HepG2 (cell line): ENCODE data around the gene FUT6. TPM values are rescaled to one million over a fixed set of nuclear protein-coding genes. Genes with fewer than 3 reads are reported as not detected.

ENCODE experiments used
- ELF4 ChIP-seq: sonication (generic); formaldehyde crosslinking; IDR thresholded peaks from 2 replicates; pipeline ENCODE4 v1.5.0; 2020; ENCODE audit warnings: missing genetic modification reagents, mild to moderate bottlenecking, moderate library complexity, borderline replicate concordance
- GMEB1 ChIP-seq: sonication (generic); formaldehyde crosslinking; IDR thresholded peaks from 2 replicates; pipeline ENCODE4 v1.5.1; 2020; ENCODE audit warnings: missing genetic modification reagents, mild to moderate bottlenecking, borderline replicate concordance
- KAT2B ChIP-seq: fragments of 150-350 bp; IDR thresholded peaks from 2 replicates; pipeline ENCODE4 v1.6.1; 2014; ENCODE audit warnings: low read depth, low read length, borderline replicate concordance
- KLF13 ChIP-seq: sonication (generic); formaldehyde crosslinking; IDR thresholded peaks from 2 replicates; pipeline ENCODE4 v1.4.0; 2020; ENCODE audit warnings: mild to moderate bottlenecking, missing genetic modification reagents
- MYPOP ChIP-seq: sonication (generic); formaldehyde crosslinking; IDR thresholded peaks from 2 replicates; pipeline ENCODE4 v1.8.1; 2023; ENCODE audit warnings: mild to moderate bottlenecking, moderate library complexity, missing genetic modification reagents
- NFKB2 ChIP-seq: sonication (generic); formaldehyde crosslinking; IDR thresholded peaks from 2 replicates; pipeline ENCODE4 v1.4.0; 2020; ENCODE audit warnings: missing genetic modification reagents, borderline replicate concordance
- NONO ChIP-seq, 2 experiments: fragments of 450-650 bp in 1 of 2; sonication (generic) in 1 of 2; formaldehyde crosslinking in 1 of 2; IDR thresholded peaks in 1 of 2; conservative IDR thresholded peaks in 1 of 2; 2 replicates each; pipeline versions ENCODE4 v1.6.1 to v1.8.0; 2017 to 2022; ENCODE audit warnings: mild to moderate bottlenecking in 1 of 2, missing genetic modification reagents in 1 of 2, moderate library complexity in 1 of 2
- PRPF4 ChIP-seq: fragments of 200-400 bp; formaldehyde crosslinking; IDR thresholded peaks from 2 replicates; pipeline ENCODE4 v1.6.1; 2016; ENCODE audit warnings: low read length, low read depth; ENCODE audit not compliant: poor library complexity, severe bottlenecking
- REPIN1 ChIP-seq: sonication (generic); formaldehyde crosslinking; IDR thresholded peaks from 2 replicates; pipeline ENCODE4 v1.8.0; 2022; ENCODE audit warnings: missing genetic modification reagents, low read depth, mild to moderate bottlenecking, borderline replicate concordance
- STAG1 ChIP-seq: sonication (generic); formaldehyde crosslinking; IDR thresholded peaks from 2 replicates; pipeline ENCODE4 v1.4.0; 2020; ENCODE audit warnings: missing genetic modification reagents
- TFDP2 ChIP-seq: sonication (generic); formaldehyde crosslinking; IDR thresholded peaks from 2 replicates; pipeline ENCODE4 v1.4.0; 2020; ENCODE audit warnings: missing genetic modification reagents
- ZBTB46 ChIP-seq: sonication (generic); formaldehyde crosslinking; IDR thresholded peaks from 2 replicates; pipeline ENCODE4 v1.4.0; 2020; ENCODE audit warnings: mild to moderate bottlenecking, missing genetic modification reagents, borderline replicate concordance
- ZNF326 ChIP-seq: sonication (generic); formaldehyde crosslinking; IDR thresholded peaks from 2 replicates; pipeline ENCODE4 v1.4.0; 2020; ENCODE audit warnings: missing genetic modification reagents, borderline replicate concordance
- ZNF362 ChIP-seq: sonication (generic); formaldehyde crosslinking; IDR thresholded peaks from 2 replicates; pipeline ENCODE4 v1.4.0; 2020; ENCODE audit warnings: missing genetic modification reagents, mild to moderate bottlenecking, borderline replicate concordance
- ZNF383 ChIP-seq: sonication (generic); formaldehyde crosslinking; IDR thresholded peaks from 2 replicates; pipeline ENCODE4 v1.4.0; 2020; ENCODE audit warnings: missing genetic modification reagents, mild to moderate bottlenecking, borderline replicate concordance
- ZNF484 ChIP-seq: sonication (generic); formaldehyde crosslinking; IDR thresholded peaks from 2 replicates; pipeline ENCODE4 v1.5.1; 2020; ENCODE audit warnings: mild to moderate bottlenecking, low read depth, missing genetic modification reagents, borderline replicate concordance
- ZXDC ChIP-seq: sonication (generic); formaldehyde crosslinking; IDR thresholded peaks from 2 replicates; pipeline ENCODE4 v1.5.0; 2020; ENCODE audit warnings: mild to moderate bottlenecking, missing genetic modification reagents
- polyA plus RNA-seq, 8 experiments: library from polyadenylated mRNA; depleted of rRNA in 3 of 8; stranded (reverse) in 7 of 8; unstranded in 1 of 8; fragments of >200 nt; fragmentation: Illumina TruSeq in 4 of 8; extraction: Trizol in 4 of 8; gene quantifications; 2 replicates each; pipeline versions ENCODE4 v1.2.1 to v1.2.3, GENCODE V29; 2011 to 2016; ENCODE audit warnings: low read depth in 4 of 8, missing spikeins in 1 of 8, mixed read lengths in 1 of 8; ENCODE audit not compliant: insufficient read depth in 1 of 8
- total RNA-seq, 5 experiments: library from RNA; depleted of rRNA; stranded (reverse); fragments of >200 nt; fragmentation: Illumina TruSeq; extraction: Trizol; gene quantifications; 2 replicates each; pipeline ENCODE4 v1.2.3, GENCODE V29; 2016; ENCODE audit warnings: low read depth in 1 of 5

FUT6 gene
- total and polyA plus RNA-seq, 2 of the 13 experiments (the other 11 are each of a cell fraction or from before 2014, with no cell fraction given): 8.2 to 27.7 TPM

- TF ChIP-seq KLF13 (CRISPR knock-in tag) (no peak), ZXDC (CRISPR knock-in tag) (no peak), ZNF362 (CRISPR knock-in tag) (no peak), TFDP2 (CRISPR knock-in tag) (0 out of 2 replicates have a peak, but pooled peaks have one; percentile 46), NONO (IDR thresholded peaks at IDR 0.05) (no peak), NONO (CRISPR knock-in tag; conservative IDR thresholded peaks at IDR 0.05) (peak; percentile 57), ZNF326 (CRISPR knock-in tag) (no peak), NFKB2 (CRISPR knock-in tag) (peak; percentile 59; the same call in 1 of the 2 replicates), PRPF4 (peak; percentile 34), ZNF383 (CRISPR knock-in tag) (no peak), ZBTB46 (CRISPR knock-in tag) (no peak), ELF4 (CRISPR knock-in tag) (no peak), ZNF484 (CRISPR knock-in tag) (no peak), REPIN1 (CRISPR knock-in tag) (0 out of 2 replicates have a peak, but pooled peaks have one; percentile 48), KAT2B (no peak), MYPOP (0 out of 2 replicates have a peak, but pooled peaks have one; percentile 39), GMEB1 (CRISPR knock-in tag) (no peak), STAG1 (CRISPR knock-in tag) (peak; percentile 77)
Measured at GRCh38 chr19:5805462-5806132, 33.9 kb downstream of the FUT6 start (continued).
